Renal cortex interstitium (tissue), 11 donors: ENCODE data around the gene SOBP. TPM values are rescaled to one million over a fixed set of nuclear protein-coding genes. Genes with fewer than 3 reads are reported as not detected.

Source experiments
- DNase-seq, 11 donors: peaks; one replicate each; pipeline ENCODE4 v3.0.0-alpha.2; 2013; ENCODE audit warnings: low read depth in 9 of 11, low spot score in 4 of 11; ENCODE audit errors: extremely low read depth in 1 of 11
- polyA plus RNA-seq, 3 donors: library from polyadenylated mRNA; unstranded; fragments of 120-200 nt; gene quantifications; one replicate each; pipeline ENCODE4 v1.2.1, GENCODE V29; 2013; ENCODE audit not compliant: insufficient read length in 3 of 3

Gene SOBP
- polyA plus RNA-seq, 3 donors = 12.0 to 15.7 (median 14.6) TPM

- DNase-seq = no peak
Measured at GRCh38 chr6:107567643-107568042, 77.7 kb downstream of the SOBP start.

GRCh38 chr6:107569473-107569872 is 79.6 kb downstream of the SOBP start:
- DNase-seq = no peak

GRCh38 chr6:107571354-107571753 is 81.4 kb downstream of the SOBP start:
- no peak for DNase-seq

GRCh38 chr6:107572886-107573285 is 83.0 kb downstream of the SOBP start:
- no peak for DNase-seq

- no peak for DNase-seq
Measured at GRCh38 chr6:107574856-107575255, 84.9 kb downstream of the SOBP start.

GRCh38 chr6:107576852-107577251 is 86.9 kb downstream of the SOBP start:
- DNase-seq = no peak

GRCh38 chr6:107578642-107579341 is 88.9 kb downstream of the SOBP start:
- DNase-seq = no peak

- DNase-seq = peak in 1 of 11 donors; percentile 8
Measured at GRCh38 chr6:107579456-107580056, 89.6 kb downstream of the SOBP start.

GRCh38 chr6:107582086-107582485 is 92.2 kb downstream of the SOBP start:
- DNase-seq = no peak

GRCh38 chr6:107584726-107585125 is 94.8 kb downstream of the SOBP start:
- no peak for DNase-seq

- no peak for DNase-seq
Measured at GRCh38 chr6:107585815-107586435, 96.0 kb downstream of the SOBP start.

GRCh38 chr6:107587451-107587850 is 97.5 kb downstream of the SOBP start:
- no peak for DNase-seq

- DNase-seq = no peak
Measured at GRCh38 chr6:107589199-107589598, 99.3 kb downstream of the SOBP start.

GRCh38 chr6:107589934-107590333 is 100.0 kb downstream of the SOBP start:
- no peak for DNase-seq

GRCh38 chr6:107590378-107590777 is 100.5 kb downstream of the SOBP start:
- no peak for DNase-seq

- no peak for DNase-seq
Measured at GRCh38 chr6:107591346-107591745, 101.4 kb downstream of the SOBP start.

- no peak for DNase-seq
Measured at GRCh38 chr6:107592806-107593205, 102.9 kb downstream of the SOBP start.

- no peak for DNase-seq
Measured at GRCh38 chr6:107594736-107595135, 104.8 kb downstream of the SOBP start.

GRCh38 chr6:107598091-107598490 is 108.2 kb downstream of the SOBP start:
- no peak for DNase-seq

- DNase-seq = no peak
Measured at GRCh38 chr6:107599043-107599442, 109.1 kb downstream of the SOBP start.

- no peak for DNase-seq
Measured at GRCh38 chr6:107600121-107600520, 110.2 kb downstream of the SOBP start.
